ENCODE data around the gene CRADD.

The CRADD gene

DNA sequence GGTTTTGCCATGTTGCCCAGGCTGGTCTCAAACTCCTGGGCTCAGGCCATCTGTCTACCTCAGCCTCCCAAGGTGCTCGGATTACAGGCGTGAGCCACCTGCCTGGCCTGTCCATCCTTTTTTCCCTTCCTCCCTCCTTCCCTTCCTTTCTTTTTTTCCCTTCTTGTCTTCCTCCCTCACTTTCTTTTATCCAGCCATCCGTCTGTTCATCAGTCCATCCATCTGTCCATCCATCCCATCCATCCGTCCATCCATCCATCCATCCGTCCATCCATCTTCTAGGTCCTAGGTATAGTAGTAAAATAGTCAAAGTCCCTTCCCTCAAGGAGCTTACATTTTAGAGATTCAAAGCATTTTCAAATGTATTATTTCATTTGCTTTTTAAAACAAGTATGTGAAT is 56.8 kb downstream of the CRADD start:
- Histone ChIP-seq H3K4me1 (ENCODE audit: control insufficient read depth, insufficient read depth, low read length) (peaks cover 4% of the 10 kb centered on the region; the same call in 1 of the 2 replicates), H3K27me3 (ENCODE audit: control insufficient read depth, insufficient read depth, low read length) (no peaks in the 10 kb centered on the region)
- no CpG with 5 or more reads among the region's 5 CpGs for WGBS (ENCODE audit: insufficient coverage, insufficient read length)

DNA sequence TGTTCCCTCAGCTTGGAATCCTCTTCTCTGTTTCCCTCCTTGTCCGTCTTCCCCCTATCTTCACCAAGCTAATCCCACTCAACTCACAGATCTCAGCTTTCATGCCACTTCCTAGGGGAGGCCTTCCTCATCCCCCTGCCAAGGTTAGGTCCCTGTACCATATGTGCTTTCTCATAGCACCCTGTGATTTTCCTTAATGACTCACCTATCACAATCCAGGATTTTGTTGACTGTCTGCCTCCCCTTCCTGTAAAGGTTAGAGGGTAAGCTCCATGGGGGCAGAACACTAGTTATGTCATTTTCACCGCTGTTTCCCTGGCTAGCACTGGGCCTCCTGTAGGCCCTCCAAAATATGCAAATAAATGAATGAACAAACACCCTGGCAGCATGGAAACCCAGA is 57.6 kb downstream of the CRADD start:
- peaks cover 4% of the 10 kb centered on the region; the same call in 1 of the 2 replicates for H3K4me1 ChIP-seq (ENCODE audit: control insufficient read depth, insufficient read depth, low read length)
- no peaks in the 10 kb centered on the region for H3K36me3 ChIP-seq (ENCODE audit: control insufficient read depth, insufficient read depth, low read length)
- WGBS (ENCODE audit: insufficient coverage, insufficient read length): no CpG with 5 or more reads among the region's 2 CpGs
- H3K27ac ChIP-seq (ENCODE audit: low read length): no peak overlapping the region
- no peak overlapping the region for H3K4me3 ChIP-seq (ENCODE audit: low read length)
- no peak for DNase-seq (ENCODE audit: low read depth, low spot score)
- no peaks in the 10 kb centered on the region for H3K27me3 ChIP-seq (ENCODE audit: control insufficient read depth, insufficient read depth, low read length)
- no peaks in the 10 kb centered on the region for H3K9me3 ChIP-seq (ENCODE audit: control insufficient read depth, insufficient read depth, low read length)

More for the DNA sequence above, 56.8 kb downstream of the CRADD start:
- no peak overlapping the region for H3K4me3 ChIP-seq (ENCODE audit: low read length)
- no peak for DNase-seq (ENCODE audit: low read depth, low spot score)
- H3K27ac ChIP-seq (ENCODE audit: low read length): no peak overlapping the region
- no peaks in the 10 kb centered on the region for H3K9me3 ChIP-seq (ENCODE audit: control insufficient read depth, insufficient read depth, low read length)
- no peaks in the 10 kb centered on the region for H3K36me3 ChIP-seq (ENCODE audit: control insufficient read depth, insufficient read depth, low read length)

DNA sequence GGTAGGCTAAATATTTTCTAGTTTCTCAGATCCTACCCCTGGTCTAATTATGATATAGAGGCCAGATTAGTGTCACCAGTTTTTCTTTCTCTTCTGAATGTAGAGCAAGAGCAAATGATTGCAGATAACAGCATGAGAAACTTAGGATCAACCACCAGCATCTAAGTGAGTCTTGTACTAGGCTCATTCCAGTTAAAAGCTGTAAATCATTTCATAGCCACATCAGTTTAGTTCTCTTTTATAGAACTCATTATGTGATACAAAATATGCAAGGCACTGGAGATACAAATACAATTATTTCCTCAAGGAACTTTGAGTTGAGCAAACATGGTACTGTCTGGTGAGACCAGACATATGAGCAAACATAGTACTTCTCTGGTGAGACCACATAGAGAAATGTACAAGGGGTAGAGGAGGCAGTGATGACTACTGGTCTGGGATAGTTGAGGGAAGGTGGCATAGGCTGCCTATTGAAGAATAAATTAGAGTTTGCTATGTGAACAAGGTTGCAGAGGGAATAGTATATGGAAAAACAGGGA is 59.5 kb downstream of the CRADD start:
- Histone ChIP-seq H3K36me3 (ENCODE audit: control insufficient read depth, insufficient read depth, low read length) (no peaks in the 10 kb centered on the region), H3K4me3 (ENCODE audit: low read length) (no peak overlapping the region), H3K9me3 (ENCODE audit: control insufficient read depth, insufficient read depth, low read length) (no peaks in the 10 kb centered on the region), H3K4me1 (ENCODE audit: control insufficient read depth, insufficient read depth, low read length) (peaks cover 4% of the 10 kb centered on the region; the same call in 1 of the 2 replicates), H3K27me3 (ENCODE audit: control insufficient read depth, insufficient read depth, low read length) (no peaks in the 10 kb centered on the region), H3K27ac (ENCODE audit: low read length) (no peak overlapping the region)
- no peak for DNase-seq (ENCODE audit: low read depth, low spot score)

DNA sequence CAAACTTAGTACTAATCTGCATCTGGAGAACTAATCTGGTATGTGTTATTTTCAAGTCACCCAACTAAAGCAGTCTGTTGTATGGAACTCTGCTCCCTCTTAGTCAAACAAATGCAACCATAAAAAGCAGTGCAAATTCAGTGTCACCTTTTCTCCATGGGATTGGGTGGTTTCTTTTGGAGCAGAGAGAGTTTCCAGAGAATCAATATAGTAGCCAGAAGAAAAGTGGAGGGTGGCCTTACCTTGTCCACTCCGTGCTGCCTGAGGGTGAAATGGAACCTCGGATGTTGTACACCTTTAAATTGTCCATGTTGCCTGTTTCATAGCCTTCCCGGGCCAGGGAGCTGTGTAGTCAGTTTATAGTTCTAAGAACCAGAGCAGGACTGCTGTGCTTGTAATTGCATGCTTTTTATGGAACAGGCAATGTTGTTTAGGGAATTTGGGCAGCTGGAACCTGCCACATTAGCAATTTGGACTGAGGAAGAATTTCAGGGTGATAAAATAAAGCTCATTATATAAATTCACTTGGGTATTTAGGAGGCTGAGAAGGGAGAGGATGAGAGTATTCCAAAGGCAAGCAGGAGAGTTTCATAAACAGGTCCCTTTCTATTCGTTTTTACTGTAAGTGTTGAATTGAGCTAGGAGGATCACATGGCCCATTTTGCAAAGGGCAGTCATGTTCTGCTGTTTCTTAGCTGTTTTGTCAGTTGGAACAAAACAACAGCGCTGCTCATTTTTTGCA is 60.5 kb downstream of the CRADD start:
- no peaks in the 10 kb centered on the region for H3K9me3 ChIP-seq (ENCODE audit: control insufficient read depth, insufficient read depth, low read length)
- no peak overlapping the region for H3K27ac ChIP-seq (ENCODE audit: low read length)
- DNase-seq (ENCODE audit: low read depth, low spot score): no peak
- no peaks in the 10 kb centered on the region for H3K36me3 ChIP-seq (ENCODE audit: control insufficient read depth, insufficient read depth, low read length)
- no peaks in the 10 kb centered on the region for H3K27me3 ChIP-seq (ENCODE audit: control insufficient read depth, insufficient read depth, low read length)
- no peak overlapping the region for H3K4me3 ChIP-seq (ENCODE audit: low read length)
- WGBS (ENCODE audit: insufficient coverage, insufficient read length): no CpG with 5 or more reads among the region's 5 CpGs
- peaks cover 4% of the 10 kb centered on the region; the same call in 1 of the 2 replicates for H3K4me1 ChIP-seq (ENCODE audit: control insufficient read depth, insufficient read depth, low read length)

DNA sequence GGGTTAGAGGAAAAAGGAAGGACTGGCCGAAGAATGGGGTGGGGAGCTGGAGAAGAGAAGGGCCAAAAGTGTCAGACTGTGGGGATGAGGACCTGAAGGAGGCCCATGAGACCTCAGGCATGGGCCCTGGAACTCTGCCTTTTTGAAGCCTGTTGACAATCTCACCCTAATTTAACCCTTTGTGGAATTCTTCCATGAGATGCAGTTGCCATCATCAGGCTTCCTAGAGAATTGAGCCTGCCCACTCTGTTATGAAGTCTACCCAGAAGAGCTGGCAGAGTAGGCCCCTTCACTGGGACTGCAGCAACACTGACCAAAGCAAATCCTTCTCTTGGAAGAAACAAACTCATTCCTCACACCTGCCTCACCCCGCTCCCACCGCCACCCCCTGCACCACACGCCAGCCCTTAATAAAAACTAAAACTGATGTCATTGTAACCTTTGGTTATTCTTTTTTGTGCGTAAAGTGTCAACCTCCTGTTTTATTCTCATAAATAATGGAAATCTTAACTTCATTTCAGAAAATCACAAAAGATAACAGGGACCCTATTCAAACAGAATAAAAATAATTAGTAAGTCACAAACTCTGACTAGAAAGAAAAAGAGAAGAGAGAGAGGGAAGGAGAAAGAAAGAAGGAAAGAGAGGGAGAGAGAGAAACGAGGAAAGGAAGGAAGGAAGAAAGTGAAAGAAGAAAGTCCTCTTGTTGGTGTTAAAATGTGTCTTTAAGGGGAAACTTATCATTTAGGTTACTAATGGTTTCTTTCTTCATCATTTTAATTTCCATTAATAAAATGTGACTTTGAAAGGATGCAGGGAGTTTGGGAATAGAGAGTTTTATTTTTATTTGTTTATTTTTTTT is 61.3 kb downstream of the CRADD start:
- Histone ChIP-seq H3K9me3 (ENCODE audit: control insufficient read depth, insufficient read depth, low read length) (no peaks in the 10 kb centered on the region), H3K27ac (ENCODE audit: low read length) (no peak overlapping the region), H3K4me3 (ENCODE audit: low read length) (no peak overlapping the region), H3K27me3 (ENCODE audit: control insufficient read depth, insufficient read depth, low read length) (no peaks in the 10 kb centered on the region), H3K4me1 (ENCODE audit: control insufficient read depth, insufficient read depth, low read length) (peaks cover 5% of the 10 kb centered on the region; the same call in 1 of the 2 replicates), H3K36me3 (ENCODE audit: control insufficient read depth, insufficient read depth, low read length) (no peaks in the 10 kb centered on the region)
- no CpG with 5 or more reads among the region's 6 CpGs for WGBS (ENCODE audit: insufficient coverage, insufficient read length)
- DNase-seq (ENCODE audit: low read depth, low spot score): no peak

DNA sequence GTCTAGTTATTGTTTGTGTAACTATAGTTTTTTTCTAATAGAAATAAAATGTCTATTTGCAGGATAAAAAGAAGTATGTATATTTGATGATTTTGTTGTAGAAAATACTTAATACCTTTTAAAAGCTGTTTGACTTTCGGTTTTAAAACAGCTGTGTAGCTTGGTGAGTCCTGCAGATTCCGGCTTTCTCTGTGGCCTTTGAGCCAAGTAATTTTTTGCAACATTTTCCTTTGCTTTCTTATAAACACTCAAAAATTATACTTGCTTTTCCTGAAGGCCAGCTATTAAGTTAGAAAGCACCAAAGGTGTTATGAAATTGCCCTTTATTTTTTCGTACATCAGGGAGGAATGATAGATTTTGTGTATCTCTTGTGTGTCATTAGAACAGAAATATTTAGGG is 63.6 kb downstream of the CRADD start:
- Histone ChIP-seq H3K27me3 (ENCODE audit: control insufficient read depth, insufficient read depth, low read length) (no peaks in the 10 kb centered on the region), H3K27ac (ENCODE audit: low read length) (no peak overlapping the region), H3K9me3 (ENCODE audit: control insufficient read depth, insufficient read depth, low read length) (no peaks in the 10 kb centered on the region), H3K4me3 (ENCODE audit: low read length) (no peak overlapping the region), H3K4me1 (ENCODE audit: control insufficient read depth, insufficient read depth, low read length) (peaks cover 3% of the 10 kb centered on the region; the same call in 1 of the 2 replicates), H3K36me3 (ENCODE audit: control insufficient read depth, insufficient read depth, low read length) (no peaks in the 10 kb centered on the region)
- DNase-seq (ENCODE audit: low read depth, low spot score): no peak
- WGBS (ENCODE audit: insufficient coverage, insufficient read length): 100% methylated on average over 1 of the region's 3 CpGs

DNA sequence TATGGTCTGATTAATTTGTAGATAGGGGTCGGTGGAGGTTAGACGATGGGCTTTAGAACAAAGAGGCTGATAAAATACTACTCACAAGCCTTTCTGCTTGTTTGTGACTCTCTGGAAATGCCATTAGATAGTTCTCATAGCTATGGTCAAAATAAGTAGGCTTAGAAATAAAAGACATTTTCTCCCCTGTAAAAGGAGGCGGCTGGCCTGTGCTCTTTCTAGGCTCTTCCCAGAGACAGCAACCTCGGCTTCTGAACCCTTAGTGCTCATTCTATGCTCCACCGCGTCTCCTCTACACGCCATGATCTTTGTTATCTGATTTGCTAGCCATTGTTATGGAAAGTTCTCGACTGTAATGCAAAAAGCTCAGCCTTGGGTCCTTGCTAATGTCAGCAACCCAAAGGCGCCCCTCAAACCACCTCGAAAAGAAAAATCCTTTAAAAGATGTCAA is 64.5 kb downstream of the CRADD start:
- Histone ChIP-seq H3K4me1 (ENCODE audit: control insufficient read depth, insufficient read depth, low read length) (peaks cover 3% of the 10 kb centered on the region; the same call in 1 of the 2 replicates), H3K27ac (ENCODE audit: low read length) (no peak overlapping the region), H3K36me3 (ENCODE audit: control insufficient read depth, insufficient read depth, low read length) (no peaks in the 10 kb centered on the region), H3K4me3 (ENCODE audit: low read length) (no peak overlapping the region), H3K9me3 (ENCODE audit: control insufficient read depth, insufficient read depth, low read length) (no peaks in the 10 kb centered on the region), H3K27me3 (ENCODE audit: control insufficient read depth, insufficient read depth, low read length) (no peaks in the 10 kb centered on the region)
- no CpG with 5 or more reads among the region's 10 CpGs for WGBS (ENCODE audit: insufficient coverage, insufficient read length)
- peak; percentile 81 for DNase-seq (ENCODE audit: low read depth, low spot score)

DNA sequence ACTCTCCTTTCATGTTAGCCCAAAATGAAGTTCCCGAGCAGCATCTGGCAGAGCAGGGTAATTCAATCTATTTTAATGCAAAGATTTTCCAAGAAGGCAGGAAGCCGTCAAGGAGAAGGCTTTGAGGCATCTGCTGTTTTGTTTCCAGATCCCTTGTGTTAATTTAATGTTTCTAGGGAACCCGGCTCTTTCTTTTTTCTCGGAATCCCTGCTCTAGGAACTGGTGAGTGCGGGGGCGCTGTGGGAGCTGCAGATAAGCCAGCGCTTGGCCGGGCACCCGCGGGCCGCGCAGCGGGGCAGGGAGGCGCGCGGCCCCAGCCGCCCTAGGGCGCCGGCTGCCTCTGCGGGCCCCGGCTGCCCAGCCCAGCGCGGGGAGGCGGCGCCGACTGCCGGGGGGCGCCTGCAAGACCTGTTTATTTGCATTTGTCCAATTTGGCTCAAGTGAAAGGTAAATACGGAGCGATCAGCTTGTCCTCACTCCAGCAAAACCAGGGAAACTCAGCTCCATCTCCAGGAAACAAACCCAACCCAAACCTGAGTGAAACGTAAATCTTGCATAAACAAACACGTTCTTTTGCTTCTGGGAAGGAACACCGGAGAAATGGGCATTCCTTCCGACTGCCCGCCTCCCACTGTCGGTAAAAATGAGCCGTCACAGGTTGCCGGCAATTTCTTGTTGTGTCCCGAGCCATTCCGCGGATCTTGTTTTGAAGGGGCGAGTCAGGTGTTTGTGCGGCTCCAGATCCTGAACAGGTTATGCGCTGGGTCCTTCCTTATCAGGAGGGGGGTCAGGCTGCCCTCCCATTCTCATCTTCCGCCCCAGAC is 65.1 kb downstream of the CRADD start:
- H3K27me3 ChIP-seq (ENCODE audit: control insufficient read depth, insufficient read depth, low read length): no peaks in the 10 kb centered on the region
- peaks cover 3% of the 10 kb centered on the region; the same call in 1 of the 2 replicates for H3K4me1 ChIP-seq (ENCODE audit: control insufficient read depth, insufficient read depth, low read length)
- peak overlapping the region; percentile 29; the same call in 1 of the 2 replicates for H3K4me3 ChIP-seq (ENCODE audit: low read length)
- peak; percentile 16 for DNase-seq (ENCODE audit: low read depth, low spot score)
- H3K36me3 ChIP-seq (ENCODE audit: control insufficient read depth, insufficient read depth, low read length): no peaks in the 10 kb centered on the region
- WGBS (ENCODE audit: insufficient coverage, insufficient read length): no CpG with 5 or more reads among the region's 45 CpGs
- H3K9me3 ChIP-seq (ENCODE audit: control insufficient read depth, insufficient read depth, low read length): no peaks in the 10 kb centered on the region
- H3K27ac ChIP-seq (ENCODE audit: low read length): peak overlapping the region; percentile 79

DNA sequence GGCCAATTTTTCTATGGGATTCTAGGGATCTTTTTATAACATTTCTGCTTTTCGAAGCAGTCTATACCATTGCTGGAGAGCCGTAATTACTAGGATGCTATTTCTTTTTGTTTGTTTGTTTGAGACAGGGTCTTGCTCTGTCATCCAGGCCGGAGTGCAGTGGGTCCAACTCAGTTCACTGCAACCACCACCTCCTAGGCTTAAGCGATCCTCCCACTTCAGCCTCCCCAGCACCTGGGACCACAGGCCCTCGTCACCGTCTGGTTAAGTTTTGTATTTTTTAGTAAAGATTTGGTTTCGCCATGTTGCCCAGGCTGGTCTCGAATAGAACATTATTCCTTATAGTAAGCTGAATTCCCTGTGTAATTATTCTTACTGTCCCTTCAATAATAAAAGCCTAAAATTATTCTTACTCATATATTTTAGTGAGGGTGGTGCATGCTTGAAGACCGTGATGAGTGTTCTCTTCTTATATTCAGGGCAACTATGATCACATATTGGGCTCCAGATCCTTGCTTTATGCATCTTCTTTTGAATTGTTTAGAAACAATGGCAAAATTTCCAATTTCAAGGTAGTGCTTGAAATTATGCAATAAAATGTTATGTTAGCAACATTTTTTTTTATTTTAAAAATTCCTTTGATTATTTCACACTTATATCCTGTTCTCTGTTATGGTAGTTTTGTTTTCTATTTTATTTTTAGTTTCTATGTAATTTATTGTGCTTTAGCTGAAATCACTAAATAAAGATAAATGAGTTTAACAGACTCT is 66.2 kb downstream of the CRADD start:
- no peak for DNase-seq (ENCODE audit: low read depth, low spot score)
- Histone ChIP-seq H3K4me1 (ENCODE audit: control insufficient read depth, insufficient read depth, low read length) (peaks cover 1% of the 10 kb centered on the region; the same call in 1 of the 2 replicates), H3K27ac (ENCODE audit: low read length) (no peak overlapping the region), H3K36me3 (ENCODE audit: control insufficient read depth, insufficient read depth, low read length) (no peaks in the 10 kb centered on the region), H3K27me3 (ENCODE audit: control insufficient read depth, insufficient read depth, low read length) (no peaks in the 10 kb centered on the region), H3K9me3 (ENCODE audit: control insufficient read depth, insufficient read depth, low read length) (no peaks in the 10 kb centered on the region), H3K4me3 (ENCODE audit: low read length) (no peak overlapping the region)
- no CpG with 5 or more reads among the region's 9 CpGs for WGBS (ENCODE audit: insufficient coverage, insufficient read length)
